WI38 (cell line): Measurements from ENCODE around the gene CAMK1G.

ENCODE experiments used
- H3K4me3 ChIP-seq: 2 replicates; pipeline ENCODE4 v1.5.1; 2011; ENCODE audit warnings: low read depth, mild to moderate bottlenecking, control low read depth, low read length
- TF ChIP-seq, protein P1 (sequence below): IDR thresholded peaks from 2 replicates; pipeline ENCODE4 v1.5.1; 2012; ENCODE audit warnings: low read depth, mild to moderate bottlenecking, control low read depth, low read length

Gene CAMK1G

DNA sequence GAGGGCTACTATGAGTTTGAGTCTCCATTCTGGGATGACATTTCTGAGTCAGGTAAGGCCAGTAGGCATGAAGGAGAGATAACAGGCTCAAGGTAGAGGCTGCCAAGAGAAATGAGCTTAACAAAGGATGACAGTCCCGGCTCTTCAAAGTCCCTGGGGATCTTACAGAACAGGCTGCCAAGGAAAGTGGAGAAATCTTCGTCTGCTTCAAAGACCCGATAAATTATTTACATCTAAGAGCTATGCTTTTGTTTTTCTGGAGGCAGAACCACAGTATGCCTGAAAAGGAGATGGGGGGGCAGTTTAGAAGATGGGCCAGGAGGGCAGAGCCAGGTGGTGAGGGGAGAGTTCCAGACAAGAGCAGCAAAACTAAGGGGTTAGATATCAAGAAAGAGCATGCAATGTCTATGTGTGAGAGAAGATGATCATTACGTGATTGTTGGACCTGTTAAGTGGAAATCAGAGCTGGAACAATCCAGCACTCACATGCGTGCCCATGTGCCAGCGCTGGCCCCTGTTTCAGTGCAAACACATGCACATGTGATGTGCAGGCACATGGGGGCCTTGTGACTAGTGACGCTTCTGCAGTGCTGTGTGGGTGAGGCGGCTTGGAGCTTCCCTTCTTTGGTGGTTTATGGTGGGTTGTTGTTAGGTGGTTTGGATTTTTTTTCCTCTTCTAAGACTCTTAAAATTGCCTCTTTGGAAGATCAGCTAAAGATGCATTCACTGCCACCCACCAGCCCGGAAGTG lies 25.7 kb downstream of the CAMK1G start:
- no peak overlapping the region for H3K4me3 ChIP-seq
- TF ChIP-seq, protein P1, sequence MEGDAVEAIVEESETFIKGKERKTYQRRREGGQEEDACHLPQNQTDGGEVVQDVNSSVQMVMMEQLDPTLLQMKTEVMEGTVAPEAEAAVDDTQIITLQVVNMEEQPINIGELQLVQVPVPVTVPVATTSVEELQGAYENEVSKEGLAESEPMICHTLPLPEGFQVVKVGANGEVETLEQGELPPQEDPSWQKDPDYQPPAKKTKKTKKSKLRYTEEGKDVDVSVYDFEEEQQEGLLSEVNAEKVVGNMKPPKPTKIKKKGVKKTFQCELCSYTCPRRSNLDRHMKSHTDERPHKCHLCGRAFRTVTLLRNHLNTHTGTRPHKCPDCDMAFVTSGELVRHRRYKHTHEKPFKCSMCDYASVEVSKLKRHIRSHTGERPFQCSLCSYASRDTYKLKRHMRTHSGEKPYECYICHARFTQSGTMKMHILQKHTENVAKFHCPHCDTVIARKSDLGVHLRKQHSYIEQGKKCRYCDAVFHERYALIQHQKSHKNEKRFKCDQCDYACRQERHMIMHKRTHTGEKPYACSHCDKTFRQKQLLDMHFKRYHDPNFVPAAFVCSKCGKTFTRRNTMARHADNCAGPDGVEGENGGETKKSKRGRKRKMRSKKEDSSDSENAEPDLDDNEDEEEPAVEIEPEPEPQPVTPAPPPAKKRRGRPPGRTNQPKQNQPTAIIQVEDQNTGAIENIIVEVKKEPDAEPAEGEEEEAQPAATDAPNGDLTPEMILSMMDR: no peak

DNA sequence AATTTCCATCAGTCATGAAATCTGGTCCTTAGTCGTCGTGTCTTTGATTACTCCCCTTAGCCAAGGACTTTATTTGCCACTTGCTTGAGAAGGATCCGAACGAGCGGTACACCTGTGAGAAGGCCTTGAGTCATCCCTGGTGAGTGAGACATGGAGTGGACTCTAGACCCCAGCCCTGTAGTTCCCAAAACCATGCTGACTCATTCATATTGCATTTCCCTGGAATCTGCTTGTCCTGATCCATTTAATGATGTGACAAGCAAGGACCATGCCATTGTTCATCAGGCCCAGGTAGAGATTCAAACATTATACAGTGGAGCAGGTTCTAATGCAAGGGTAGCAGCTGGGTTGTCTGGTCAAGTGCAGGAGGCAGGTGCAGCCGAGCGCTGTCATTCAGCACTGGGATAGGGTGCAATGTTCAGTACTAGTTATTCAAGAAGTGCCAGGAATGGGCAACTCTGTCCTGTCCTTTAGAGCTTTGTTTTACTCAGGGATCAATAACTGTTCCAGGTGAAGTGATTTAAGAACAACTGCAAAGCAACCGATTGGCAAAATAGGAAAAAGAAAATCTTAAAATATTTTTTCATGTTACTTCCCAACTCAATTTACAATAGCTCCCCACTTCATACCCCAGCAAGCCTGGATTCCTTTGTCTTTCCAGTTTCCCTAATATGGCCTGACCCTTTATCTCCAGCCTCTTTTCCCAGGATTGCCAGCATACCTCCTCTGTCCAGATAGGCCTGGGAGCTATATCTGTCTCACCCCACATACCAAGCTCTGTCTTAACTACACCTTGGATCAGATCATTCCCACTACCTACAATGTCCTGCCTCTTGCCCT lies 26.5 kb downstream of the CAMK1G start:
- TF ChIP-seq, protein P1: no peak
- no peak overlapping the region for H3K4me3 ChIP-seq

GRCh38 chr1:209610631-209610905 lies 27.1 kb downstream of the CAMK1G start:
- no peak overlapping the region for H3K4me3 ChIP-seq
- TF ChIP-seq, protein P1: no peak

GRCh38 chr1:209611771-209612570 lies 28.5 kb downstream of the CAMK1G start:
- TF ChIP-seq, protein P1: no peak
- H3K4me3 ChIP-seq: no peak overlapping the region

DNA sequence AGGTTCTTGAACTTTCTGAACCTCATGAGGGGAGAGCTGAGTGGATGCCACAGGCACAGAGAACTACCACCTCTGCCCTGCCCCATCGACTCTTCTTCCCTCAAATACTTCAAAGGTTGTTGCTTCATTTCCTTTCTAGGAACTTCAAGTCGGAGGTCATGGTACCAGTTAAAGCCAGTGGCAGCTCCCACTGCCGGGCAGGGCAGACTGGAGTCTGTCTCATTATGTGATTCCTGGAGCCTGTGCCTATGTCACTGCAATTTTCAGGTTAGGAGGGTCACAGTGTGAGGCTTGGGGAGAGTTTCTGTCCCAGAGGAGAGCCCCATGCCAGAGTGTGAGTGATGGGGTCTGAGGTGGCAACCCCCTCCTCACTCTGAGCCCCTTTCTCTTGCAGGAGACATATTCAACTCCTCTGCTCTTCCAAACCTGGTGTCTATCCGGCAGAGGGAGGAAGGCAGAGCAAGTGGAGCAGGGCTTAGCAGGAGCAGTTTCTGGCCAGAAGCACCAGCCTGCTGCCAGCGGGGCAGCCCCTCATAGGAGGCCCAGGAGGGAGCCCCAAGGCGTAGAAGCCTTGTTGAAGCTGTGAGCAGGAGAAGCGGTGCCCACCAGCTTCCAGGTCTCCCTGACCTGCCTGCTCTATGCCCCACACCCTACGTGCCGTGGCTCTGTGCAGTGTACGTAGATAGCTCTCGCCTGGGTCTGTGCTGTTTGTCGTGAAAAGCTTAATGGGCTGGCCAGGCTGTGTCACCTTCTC lies 29.3 kb downstream of the CAMK1G start:
- TF ChIP-seq, protein P1: no peak
- no peak overlapping the region for H3K4me3 ChIP-seq

DNA sequence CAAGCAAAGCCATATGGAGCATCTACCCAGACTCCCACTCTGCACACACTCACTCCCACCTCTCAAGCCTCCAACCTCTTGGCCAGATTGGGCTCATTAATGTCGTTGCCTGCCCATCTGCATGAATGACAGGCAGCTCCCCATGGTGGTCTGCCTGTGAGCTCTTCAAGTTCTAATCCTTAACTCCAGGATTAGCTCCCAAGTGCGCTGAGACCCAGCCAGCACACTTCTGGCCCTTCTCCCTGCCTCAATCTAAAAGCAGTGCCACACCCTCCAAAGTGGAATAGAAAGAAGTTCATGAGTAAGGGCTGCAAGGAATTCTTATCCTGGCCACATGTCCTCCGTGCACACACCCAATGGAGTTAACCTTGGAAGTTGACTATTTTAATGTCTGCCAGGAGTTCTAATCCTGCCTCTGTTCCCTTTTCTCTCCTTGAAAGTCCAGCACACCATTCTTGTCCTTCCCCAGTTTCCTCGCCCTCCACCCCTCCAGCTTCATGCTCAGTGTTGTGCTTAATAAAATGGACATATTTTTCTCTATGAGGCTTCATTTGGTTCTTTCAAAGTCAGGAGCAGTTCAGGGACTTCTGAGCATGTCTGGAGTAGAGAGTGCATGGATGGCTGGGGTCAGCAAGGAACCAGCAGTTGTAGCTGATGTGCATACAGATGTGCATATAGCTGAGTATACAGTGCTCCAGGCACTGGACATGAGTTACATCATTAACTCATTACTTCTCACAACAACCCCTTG lies 30.1 kb downstream of the CAMK1G start:
- TF ChIP-seq, protein P1: no peak
- no peak overlapping the region for H3K4me3 ChIP-seq
